HG02973 (cell line): ENCODE results near the gene ARHGEF33.

ENCODE experiments used
- ATAC-seq: cut with Tn5 transposase; IDR thresholded peaks from one replicate; pipeline ENCODE4 v1.9.1; 2021; ENCODE audit warnings: moderate library complexity; ENCODE audit not compliant: unreplicated experiment

ARHGEF33 gene

GRCh38 chr2:39007875-39008504 is 118.3 kb downstream of the ARHGEF33 start:
- ATAC-seq, result no peak

GRCh38 chr2:39008665-39009064 is 119.0 kb downstream of the ARHGEF33 start:
- no peak for ATAC-seq

GRCh38 chr2:39013871-39014270 is 124.2 kb downstream of the ARHGEF33 start:
- ATAC-seq, result no peak

- no peak for ATAC-seq
Observed at GRCh38 chr2:39015424-39015823, 125.7 kb downstream of the ARHGEF33 start.

GRCh38 chr2:39017334-39017733 is 127.7 kb downstream of the ARHGEF33 start:
- ATAC-seq, result no peak

GRCh38 chr2:39018638-39019037 is 129.0 kb downstream of the ARHGEF33 start:
- no peak for ATAC-seq

- no peak for ATAC-seq
Observed at GRCh38 chr2:39020383-39020782, 130.7 kb downstream of the ARHGEF33 start.

- no peak for ATAC-seq
Observed at GRCh38 chr2:39022642-39023235, 133.1 kb downstream of the ARHGEF33 start.

- no peak for ATAC-seq
Observed at GRCh38 chr2:39023649-39024048, 134.0 kb downstream of the ARHGEF33 start.

- no peak for ATAC-seq
Observed at GRCh38 chr2:39024833-39025232, 135.2 kb downstream of the ARHGEF33 start.
